ENCODE results near the gene CEBPZ.
"Not testable (repeated sequence)": the region's sequence is repeated elsewhere in the genome, so short reads cannot be mapped to it uniquely, and the experiment has no call there.

CEBPZ gene

DNA sequence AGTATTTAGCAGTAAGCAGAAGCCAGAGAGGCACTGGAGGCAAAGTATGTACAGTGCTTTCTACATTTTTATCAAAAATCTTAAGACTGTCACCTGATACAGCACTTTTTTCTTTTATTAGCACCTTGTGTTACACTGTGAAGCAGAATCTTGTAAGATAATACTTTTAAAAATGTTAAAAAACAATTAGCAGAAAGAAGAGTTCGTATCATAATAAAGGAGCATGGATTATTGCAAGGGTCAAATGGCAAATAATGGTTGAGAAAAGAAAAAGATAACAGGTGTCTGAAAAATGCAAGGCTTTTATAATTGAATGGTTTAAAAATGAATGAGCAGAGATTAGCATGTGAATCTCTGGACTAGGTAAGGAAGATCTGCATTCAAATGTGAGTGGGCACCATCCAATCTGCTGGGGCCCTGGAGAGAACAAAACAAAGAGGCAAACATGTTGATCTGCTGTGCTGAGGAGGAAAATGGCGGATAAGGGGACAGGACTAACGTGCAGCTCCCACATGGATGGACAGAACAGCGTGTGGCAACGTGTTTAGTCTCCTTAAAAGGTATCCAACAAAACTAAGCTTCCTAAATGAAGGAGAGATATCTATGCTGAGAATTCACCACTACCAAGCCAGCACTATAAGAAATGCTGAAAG lies 25.6 kb downstream of the CEBPZ start:
- no peak overlapping the region for H3K4me3 Mint-ChIP-seq
- DNase-seq (ENCODE audit: low spot score in 2 of 2) (no peak), ATAC-seq (replicated peaks; ENCODE audit: extremely low read depth, poor library complexity, severe bottlenecking) (no peak)
- no peak overlapping the region for H3K27ac Mint-ChIP-seq (ENCODE audit: low read depth)
- H3K36me3 Mint-ChIP-seq (ENCODE audit: insufficient read depth): peaks cover 65% of the 10 kb centered on the region
- peaks cover 9% of the 10 kb centered on the region for H3K9me3 Mint-ChIP-seq
- no peaks in the 10 kb centered on the region for H3K27me3 Mint-ChIP-seq
- peaks cover 18% of the 10 kb centered on the region for H3K4me1 Mint-ChIP-seq

DNA sequence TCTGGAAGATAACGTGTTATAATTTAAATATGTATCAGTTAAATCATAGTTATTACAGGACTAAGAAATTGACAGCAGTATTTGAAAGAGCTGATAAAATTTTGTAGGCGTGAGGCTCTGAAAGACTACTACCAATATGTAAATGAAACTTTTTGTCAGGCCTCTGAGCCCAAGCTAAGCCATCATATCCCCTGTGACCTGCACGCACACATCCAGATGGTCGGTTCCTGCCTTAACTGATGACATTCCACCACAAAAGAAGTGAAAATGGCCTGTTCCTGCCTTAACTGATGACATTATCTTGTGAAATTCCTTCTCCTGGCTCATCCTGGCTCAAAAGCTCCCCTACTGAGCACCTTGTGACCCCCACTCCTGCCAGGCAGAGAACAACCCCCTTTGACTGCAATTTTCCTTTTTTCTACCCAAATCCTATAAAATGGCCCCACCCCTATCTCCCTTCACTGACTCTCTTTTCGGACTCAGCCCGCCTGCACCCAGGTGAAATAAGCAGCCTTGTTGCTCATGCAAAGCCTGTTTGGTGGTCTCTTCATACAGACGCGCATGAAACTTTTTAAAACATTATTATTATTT lies 26.2 kb downstream of the CEBPZ start:
- not testable (repeated sequence) for H3K27ac Mint-ChIP-seq (ENCODE audit: low read depth)

DNA sequence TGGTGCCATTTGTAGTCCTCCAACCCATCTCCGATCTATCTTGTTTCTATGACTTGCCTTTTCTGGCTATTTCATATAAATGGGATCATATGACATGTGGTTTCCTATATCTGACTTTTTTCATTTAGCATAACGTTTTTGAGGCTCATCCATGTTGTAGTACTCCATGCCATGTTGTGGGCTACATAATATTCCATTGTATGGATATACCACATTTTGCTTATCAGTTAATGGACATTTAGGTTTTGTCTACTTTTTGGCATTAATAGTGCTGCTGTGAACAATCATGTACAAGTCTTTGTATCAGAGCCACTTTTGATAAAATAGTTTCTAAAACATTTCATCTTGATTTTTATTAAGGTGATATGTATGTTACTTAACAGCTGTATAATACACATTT lies 27.7 kb downstream of the CEBPZ start:
- Mint-ChIP-seq H3K4me1 (peaks cover 24% of the 10 kb centered on the region), H3K9me3 (no peaks in the 10 kb centered on the region), H3K4me3 (no peak overlapping the region), H3K27me3 (no peaks in the 10 kb centered on the region), H3K36me3 (ENCODE audit: insufficient read depth) (peaks cover 54% of the 10 kb centered on the region), H3K27ac (ENCODE audit: low read depth) (no peak overlapping the region)
- DNase-seq (ENCODE audit: low spot score in 2 of 2) (no peak), ATAC-seq (replicated peaks; ENCODE audit: extremely low read depth, poor library complexity, severe bottlenecking) (no peak)

More for the DNA sequence above, 26.2 kb downstream of the CEBPZ start:
- H3K4me3 Mint-ChIP-seq; DNase-seq (ENCODE audit: low spot score in 2 of 2); H3K27me3 Mint-ChIP-seq; ATAC-seq (replicated peaks; ENCODE audit: extremely low read depth, poor library complexity, severe bottlenecking); H3K9me3 Mint-ChIP-seq: not testable (repeated sequence)
- peaks cover 18% of the 10 kb centered on the region for H3K4me1 Mint-ChIP-seq
- H3K36me3 Mint-ChIP-seq (ENCODE audit: insufficient read depth): peaks cover 64% of the 10 kb centered on the region

DNA sequence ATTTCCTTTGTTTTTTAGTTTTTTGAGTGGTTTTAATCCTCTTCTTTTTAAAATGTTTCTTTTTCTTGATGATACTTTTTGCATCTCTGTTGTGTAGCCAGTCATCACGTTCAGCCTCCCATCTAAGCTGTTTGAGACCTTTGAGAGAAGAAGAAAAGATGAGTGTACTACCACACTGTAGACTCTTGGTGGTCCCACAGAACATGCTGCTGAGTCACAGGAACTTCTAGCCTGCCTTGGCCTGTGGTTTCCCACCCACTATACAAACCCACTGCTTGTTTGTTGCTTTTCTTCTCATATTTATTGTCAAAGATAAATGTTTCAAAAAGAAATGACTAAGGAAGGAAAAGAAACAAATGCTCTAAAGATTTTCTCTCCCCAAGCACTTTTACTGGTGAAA lies 29.6 kb downstream of the CEBPZ start:
- H3K9me3 Mint-ChIP-seq: no peaks in the 10 kb centered on the region
- peaks cover 20% of the 10 kb centered on the region for H3K4me1 Mint-ChIP-seq
- H3K27me3 Mint-ChIP-seq: no peaks in the 10 kb centered on the region
- H3K36me3 Mint-ChIP-seq (ENCODE audit: insufficient read depth): peaks cover 44% of the 10 kb centered on the region
- H3K4me3 Mint-ChIP-seq: no peak overlapping the region
- peak; percentile 87 for ATAC-seq (replicated peaks; ENCODE audit: extremely low read depth, poor library complexity, severe bottlenecking)
- peak overlapping the region; percentile 13 for H3K27ac Mint-ChIP-seq (ENCODE audit: low read depth)
- DNase-seq (ENCODE audit: low spot score in 2 of 2): no peak

DNA sequence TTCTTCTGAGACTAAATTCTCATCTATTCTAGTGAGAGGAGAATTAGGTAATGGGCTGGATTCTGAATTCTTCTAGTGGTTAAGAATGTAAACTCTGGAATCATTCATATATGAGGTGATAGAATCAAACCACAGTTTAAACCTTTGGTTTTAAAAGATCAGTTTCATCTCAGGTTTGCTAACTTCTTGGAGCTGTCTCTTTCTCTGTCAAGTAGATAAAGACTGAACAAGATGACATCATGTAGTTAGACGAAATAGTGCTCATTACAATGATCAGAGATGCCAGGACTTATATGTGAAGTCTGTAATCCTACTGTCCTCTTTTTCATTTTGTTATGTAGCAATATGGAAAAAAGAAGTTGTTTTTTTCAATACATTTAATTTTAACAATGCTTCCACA lies 30.2 kb downstream of the CEBPZ start:
- Mint-ChIP-seq H3K4me1 (peaks cover 24% of the 10 kb centered on the region), H3K4me3 (no peak overlapping the region), H3K27me3 (no peaks in the 10 kb centered on the region), H3K9me3 (no peaks in the 10 kb centered on the region), H3K36me3 (ENCODE audit: insufficient read depth) (peaks cover 47% of the 10 kb centered on the region), H3K27ac (ENCODE audit: low read depth) (peak overlapping the region; percentile 13)
- DNase-seq (ENCODE audit: low spot score in 2 of 2) (no peak), ATAC-seq (replicated peaks; ENCODE audit: extremely low read depth, poor library complexity, severe bottlenecking) (no peak)

DNA sequence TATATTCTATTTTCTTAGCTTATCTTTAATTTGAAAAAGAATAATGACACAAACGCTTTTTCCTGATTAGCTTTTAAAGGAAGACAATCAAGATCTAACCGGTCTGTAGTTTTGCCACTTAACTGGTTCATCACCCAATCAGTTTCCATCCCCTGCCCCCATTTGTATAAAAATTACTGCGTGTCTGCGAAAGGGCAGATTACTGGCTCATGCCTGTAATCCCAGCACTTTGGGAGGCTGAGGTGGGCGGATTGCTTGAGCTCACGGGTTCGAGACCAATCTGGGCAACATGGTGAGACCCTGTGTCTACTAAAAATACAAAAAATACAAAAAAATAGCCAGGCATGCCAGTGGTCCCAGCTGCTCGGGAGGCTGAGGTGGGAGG lies 32.7 kb downstream of the CEBPZ start:
- H3K4me1 Mint-ChIP-seq: peaks cover 25% of the 10 kb centered on the region
- H3K4me3 Mint-ChIP-seq: no peak overlapping the region
- no peaks in the 10 kb centered on the region for H3K9me3 Mint-ChIP-seq
- H3K27me3 Mint-ChIP-seq: no peaks in the 10 kb centered on the region
- no peak for ATAC-seq (replicated peaks; ENCODE audit: extremely low read depth, poor library complexity, severe bottlenecking)
- no peak for DNase-seq (ENCODE audit: low spot score in 2 of 2)
- H3K36me3 Mint-ChIP-seq (ENCODE audit: insufficient read depth): peaks cover 37% of the 10 kb centered on the region
- H3K27ac Mint-ChIP-seq (ENCODE audit: low read depth): no peak overlapping the region

DNA sequence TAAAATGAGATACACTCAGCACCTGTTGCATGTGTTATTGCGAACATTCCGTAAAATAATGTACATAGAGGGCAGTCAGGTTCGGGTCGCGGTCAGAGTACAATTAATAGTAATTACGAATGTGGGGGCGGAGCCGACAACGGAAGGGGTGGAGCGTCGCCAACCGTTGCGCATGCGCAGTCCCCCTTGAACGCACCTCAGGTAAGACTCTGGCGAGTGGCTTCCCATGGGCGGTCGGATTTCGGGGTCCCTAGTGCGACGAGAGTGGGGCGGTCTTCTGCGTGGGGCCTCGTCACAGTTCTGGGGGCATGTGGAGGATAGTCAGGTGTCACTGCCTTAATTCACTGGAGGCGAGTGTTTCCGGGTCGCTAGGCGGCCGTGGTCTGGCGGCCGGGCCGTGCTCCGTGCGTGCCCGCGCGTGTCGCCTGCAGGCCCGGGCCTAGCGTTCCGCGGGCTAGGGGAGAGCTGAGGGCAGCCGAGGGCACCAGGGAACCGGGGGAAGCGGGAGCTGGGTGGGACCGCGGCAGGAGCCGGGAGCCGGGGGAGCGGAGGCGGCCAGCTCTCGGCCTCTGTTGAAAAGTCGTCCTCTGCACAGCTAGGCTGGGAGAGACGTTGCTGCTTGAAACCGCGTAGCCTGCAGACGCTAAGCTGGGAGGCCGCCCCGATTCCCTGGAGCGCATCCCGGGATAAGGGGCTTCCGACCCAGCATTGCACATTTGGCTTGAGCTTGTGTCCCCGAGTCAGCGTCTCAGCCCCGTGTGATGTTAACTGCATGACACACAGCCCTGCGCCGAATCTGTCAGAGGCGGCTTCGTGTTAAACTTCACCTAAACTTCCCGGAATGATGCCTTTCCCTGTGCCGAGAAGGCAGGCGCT lies 34.8 kb downstream of the CEBPZ start, which contains the start of gene CEBPZOS:
TSS of gene CEBPZOS (plus strand) at position 177 of the 876 bp plus-strand sequence. CDS start 3,209 bp downstream, outside the sequence.
- peaks cover 19% of the 10 kb centered on the region for H3K4me1 Mint-ChIP-seq
- DNase-seq (ENCODE audit: low spot score in 2 of 2) (peak; percentile 86 to 95), ATAC-seq (replicated peaks; ENCODE audit: extremely low read depth, poor library complexity, severe bottlenecking) (peak; percentile 89)
- no peaks in the 10 kb centered on the region for H3K27me3 Mint-ChIP-seq
- H3K27ac Mint-ChIP-seq (ENCODE audit: low read depth): peak within 1 kb of the TSS; percentile 96
- H3K4me3 Mint-ChIP-seq: peak within 1 kb of the TSS; percentile 92
- H3K36me3 Mint-ChIP-seq (ENCODE audit: insufficient read depth): peaks cover 23% of the 10 kb centered on the region
- no peaks in the 10 kb centered on the region for H3K9me3 Mint-ChIP-seq

DNA sequence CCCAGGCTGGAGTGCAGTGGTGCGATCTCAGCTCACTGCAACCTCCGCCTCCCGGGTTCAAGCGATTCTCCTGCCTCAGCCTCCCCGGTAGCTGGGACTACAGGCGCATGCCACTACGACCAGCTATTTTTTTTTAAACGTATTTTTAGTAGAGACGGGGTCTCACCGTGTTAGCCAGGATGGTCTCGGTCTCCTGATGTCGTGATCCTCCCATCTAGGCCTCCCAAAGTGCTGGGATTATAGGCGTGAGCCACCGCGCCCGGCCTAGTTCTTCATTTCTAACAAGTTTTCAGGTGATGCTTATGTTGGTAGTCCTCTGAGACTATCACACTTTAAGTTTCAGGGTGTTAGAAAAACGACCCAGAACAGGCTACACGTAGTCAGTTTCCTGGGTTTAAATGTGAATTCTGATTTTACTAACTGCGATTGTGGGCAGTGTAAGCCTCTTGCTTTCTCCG lies 35.5 kb downstream of the CEBPZ start:
- Mint-ChIP-seq H3K36me3 (ENCODE audit: insufficient read depth) (peaks cover 23% of the 10 kb centered on the region), H3K4me1 (peaks cover 18% of the 10 kb centered on the region), H3K27ac (ENCODE audit: low read depth) (peak overlapping the region; percentile 96), H3K4me3 (peak overlapping the region; percentile 92)
- DNase-seq (ENCODE audit: low spot score in 2 of 2); H3K27me3 Mint-ChIP-seq; ATAC-seq (replicated peaks; ENCODE audit: extremely low read depth, poor library complexity, severe bottlenecking); H3K9me3 Mint-ChIP-seq: not testable (repeated sequence)

DNA sequence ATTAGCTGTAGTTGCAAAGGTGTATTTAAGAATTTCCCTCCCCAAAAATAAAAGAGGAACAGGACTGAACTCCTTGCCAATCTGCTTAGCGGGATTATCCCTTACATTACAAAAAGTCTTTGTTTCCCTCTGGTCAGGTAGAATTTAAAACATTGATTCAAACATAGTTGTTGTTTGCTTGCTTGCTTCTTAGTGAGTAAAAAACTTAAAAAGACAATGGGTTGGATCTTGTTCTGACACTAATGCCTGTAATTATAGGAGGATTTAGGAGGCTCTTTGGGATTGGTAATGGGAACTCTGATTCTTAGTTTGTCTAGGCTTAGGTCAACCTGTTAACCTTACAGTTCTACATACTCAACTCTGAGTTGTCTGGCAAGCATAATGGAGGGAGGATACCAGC lies 38.8 kb downstream of the CEBPZ start:
- peaks cover 12% of the 10 kb centered on the region for H3K4me1 Mint-ChIP-seq
- no peak overlapping the region for H3K4me3 Mint-ChIP-seq
- H3K27me3 Mint-ChIP-seq: no peaks in the 10 kb centered on the region
- ATAC-seq (replicated peaks; ENCODE audit: extremely low read depth, poor library complexity, severe bottlenecking) (no peak), DNase-seq (ENCODE audit: low spot score in 2 of 2) (no peak)
- peaks cover 15% of the 10 kb centered on the region for H3K36me3 Mint-ChIP-seq (ENCODE audit: insufficient read depth)
- no peaks in the 10 kb centered on the region for H3K9me3 Mint-ChIP-seq
- H3K27ac Mint-ChIP-seq (ENCODE audit: low read depth): no peak overlapping the region

DNA sequence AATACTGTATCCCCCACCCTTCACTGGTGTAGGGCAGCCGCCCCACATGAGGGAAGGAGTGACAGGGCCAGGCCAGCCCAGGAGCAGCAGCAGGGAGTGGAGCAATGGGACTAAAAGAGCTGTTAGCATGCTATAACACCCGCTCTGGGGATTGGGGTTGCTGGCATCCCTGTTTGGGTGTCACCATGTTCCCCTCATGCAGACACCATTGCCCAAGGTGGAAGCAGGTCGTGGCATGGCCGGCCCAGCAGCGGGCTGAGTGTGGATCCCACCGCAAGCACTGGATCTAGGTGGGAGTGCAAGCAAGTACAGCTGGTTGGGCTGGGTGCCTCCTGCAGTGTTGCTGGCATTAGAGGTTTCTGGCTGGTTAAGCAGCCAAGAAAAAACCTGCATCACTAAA lies 39.6 kb downstream of the CEBPZ start:
- H3K27me3 Mint-ChIP-seq: no peaks in the 10 kb centered on the region
- H3K4me1 Mint-ChIP-seq: peaks cover 6% of the 10 kb centered on the region
- H3K9me3 Mint-ChIP-seq: no peaks in the 10 kb centered on the region
- no peak for ATAC-seq (replicated peaks; ENCODE audit: extremely low read depth, poor library complexity, severe bottlenecking)
- DNase-seq (ENCODE audit: low spot score in 2 of 2): no peak
- H3K4me3 Mint-ChIP-seq: no peak overlapping the region
- H3K36me3 Mint-ChIP-seq (ENCODE audit: insufficient read depth): peaks cover 12% of the 10 kb centered on the region
- H3K27ac Mint-ChIP-seq (ENCODE audit: low read depth): no peak overlapping the region

DNA sequence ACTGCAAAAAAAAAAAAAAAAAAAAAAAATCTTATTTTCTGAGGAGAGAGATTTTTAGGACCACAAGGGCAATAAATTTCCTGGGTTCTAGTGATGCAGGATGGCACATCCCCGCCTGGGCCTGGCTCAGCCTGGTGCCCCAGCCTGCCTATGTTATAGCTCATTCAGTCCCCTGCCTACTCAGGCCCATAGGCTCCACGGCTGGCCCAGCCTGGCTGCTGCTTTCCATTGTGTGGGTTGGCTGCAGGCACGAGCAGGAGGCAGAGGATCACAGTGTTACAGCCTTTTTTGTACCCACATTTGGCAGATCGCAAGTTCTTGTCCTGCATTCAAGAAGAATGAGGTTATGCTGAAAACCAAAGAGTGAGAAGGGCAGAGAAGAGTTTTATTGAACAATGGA lies 40.1 kb downstream of the CEBPZ start:
- no peak for DNase-seq (ENCODE audit: low spot score in 2 of 2)
- H3K27ac Mint-ChIP-seq (ENCODE audit: low read depth): no peak overlapping the region
- ATAC-seq (replicated peaks; ENCODE audit: extremely low read depth, poor library complexity, severe bottlenecking): no peak
- peaks cover 7% of the 10 kb centered on the region for H3K36me3 Mint-ChIP-seq (ENCODE audit: insufficient read depth)
- H3K4me3 Mint-ChIP-seq: no peak overlapping the region
- H3K9me3 Mint-ChIP-seq: no peaks in the 10 kb centered on the region
- H3K4me1 Mint-ChIP-seq: peaks cover 2% of the 10 kb centered on the region
- H3K27me3 Mint-ChIP-seq: no peaks in the 10 kb centered on the region

DNA sequence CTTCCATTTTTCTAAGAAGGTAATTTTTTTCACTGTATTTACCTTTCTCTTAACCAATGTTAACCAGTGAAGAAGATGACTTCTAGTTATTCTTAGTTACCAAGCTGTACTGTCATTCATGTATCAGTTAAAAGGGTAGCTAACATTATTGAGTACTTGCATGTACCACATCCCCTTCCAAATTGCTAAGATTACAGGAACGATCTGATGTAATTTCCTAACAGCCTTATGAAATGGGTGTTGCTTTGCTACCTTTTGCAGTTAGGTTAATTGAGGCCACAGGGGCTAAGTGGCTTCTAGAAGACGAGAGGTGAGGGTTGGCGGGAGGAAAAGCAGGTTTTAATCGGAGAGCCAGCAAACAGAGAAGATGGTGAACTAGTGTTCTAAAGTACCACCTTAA lies 41.1 kb downstream of the CEBPZ start:
- H3K4me1 Mint-ChIP-seq: no peaks in the 10 kb centered on the region
- H3K9me3 Mint-ChIP-seq: no peaks in the 10 kb centered on the region
- H3K36me3 Mint-ChIP-seq (ENCODE audit: insufficient read depth): no peaks in the 10 kb centered on the region
- DNase-seq (ENCODE audit: low spot score in 2 of 2): no peak
- no peak overlapping the region for H3K4me3 Mint-ChIP-seq
- no peak for ATAC-seq (replicated peaks; ENCODE audit: extremely low read depth, poor library complexity, severe bottlenecking)
- H3K27me3 Mint-ChIP-seq: no peaks in the 10 kb centered on the region
- no peak overlapping the region for H3K27ac Mint-ChIP-seq (ENCODE audit: low read depth)

Measured in central memory CD8-positive, alpha-beta T cell (primary cell).